HG02610 (cell line): Measurements from ENCODE around the gene PPP1R10.

Experiments used
- ATAC-seq: cut with Tn5 transposase; IDR thresholded peaks from one replicate; pipeline ENCODE4 v1.9.1; 2021; ENCODE audit warnings: mild to moderate bottlenecking, moderate library complexity; ENCODE audit not compliant: unreplicated experiment

PPP1R10 gene

GRCh38 chr6:30599625-30600324 is 17.3 kb downstream of the PPP1R10 start:
- ATAC-seq, result no peak

GRCh38 chr6:30598912-30599624 is 18.0 kb downstream of the PPP1R10 start:
- no peak for ATAC-seq

GRCh38 chr6:30597315-30598144 is 19.5 kb downstream of the PPP1R10 start:
- ATAC-seq, result peak; percentile 57

- ATAC-seq, result no peak
These were observed 24.8 kb downstream of the PPP1R10 start for GRCh38 chr6:30592287-30592686.

GRCh38 chr6:30591008-30591407 is 26.0 kb downstream of the PPP1R10 start:
- no peak for ATAC-seq

GRCh38 chr6:30590509-30590908 is 26.5 kb downstream of the PPP1R10 start:
- no peak for ATAC-seq

GRCh38 chr6:30589754-30590358 is 27.2 kb downstream of the PPP1R10 start:
- no peak for ATAC-seq

- no peak for ATAC-seq
These were observed 33.1 kb downstream of the PPP1R10 start for GRCh38 chr6:30583921-30584320.

- no peak for ATAC-seq
These were observed 39.0 kb downstream of the PPP1R10 start for GRCh38 chr6:30578051-30578450.

GRCh38 chr6:30573113-30573512 is 43.9 kb downstream of the PPP1R10 start:
- ATAC-seq, result no peak

GRCh38 chr6:30572148-30572547 is 44.9 kb downstream of the PPP1R10 start:
- no peak for ATAC-seq

- no peak for ATAC-seq
These were observed 45.3 kb downstream of the PPP1R10 start for GRCh38 chr6:30571762-30572082.

GRCh38 chr6:30571075-30571761 is 45.8 kb downstream of the PPP1R10 start, which contains the start of gene ABCF1:
Gene ABCF1, plus strand, starts transcription at chr6:30571442. Its CDS starts 46 bp downstream, at chr6:30571488.
- peak; percentile 87 for ATAC-seq

GRCh38 chr6:30570740-30571074 is 46.3 kb downstream of the PPP1R10 start:
- peak; percentile 8 for ATAC-seq

GRCh38 chr6:30570263-30570662 is 46.8 kb downstream of the PPP1R10 start:
- no peak for ATAC-seq

- ATAC-seq, result no peak
These were observed 48.8 kb downstream of the PPP1R10 start for GRCh38 chr6:30568245-30568644.

GRCh38 chr6:30565772-30566171 is 51.3 kb downstream of the PPP1R10 start:
- ATAC-seq, result no peak

- no peak for ATAC-seq
These were observed 52.9 kb downstream of the PPP1R10 start for GRCh38 chr6:30564114-30564513.

- no peak for ATAC-seq
These were observed 54.3 kb downstream of the PPP1R10 start for GRCh38 chr6:30562470-30563425.

GRCh38 chr6:30560930-30561329 is 56.1 kb downstream of the PPP1R10 start:
- no peak for ATAC-seq
